Testis (tissue), 2 donors: ENCODE data around the gene ANGPT4.

ENCODE experiments used
- CTCF ChIP-seq, 3 experiments: fragments of 450-650 bp in 2 of 3; fragments of 200-600 bp in 1 of 3; sonication (generic) in 1 of 3; IDR thresholded peaks; one replicate each; pipeline ENCODE4 v1.5.1; 2016 to 2019; ENCODE audit warnings: antibody characterized with exemption in 3 of 3, mild to moderate bottlenecking in 2 of 3, moderate library complexity in 1 of 3
- POLR2A ChIP-seq: fragments of 450-650 bp; IDR thresholded peaks from one replicate; pipeline ENCODE4 v1.6.1; 2017; ENCODE audit warnings: antibody characterized with exemption, mild to moderate bottlenecking, moderate library complexity

- TF ChIP-seq CTCF (IDR thresholded peaks at IDR 0.05) = no peak
- TF ChIP-seq POLR2A = no peak
Measured at GRCh38 chr20:840858-841567, 75.1 kb downstream of the ANGPT4 start.
